Trophoblast cell (in vitro differentiated cells and primary cell): Measurements from ENCODE around the gene SNTG2.

Experiments used
- DNase-seq, 2 donors: peaks; one replicate each; pipeline ENCODE4 v3.0.0-alpha.2; 2016
- H2AFZ ChIP-seq: 2 replicates; pipeline ENCODE4 v1.6.1; 2013; ENCODE audit warnings: low read length, moderate library complexity, mild to moderate bottlenecking; ENCODE audit not compliant: insufficient read depth, poor library complexity
- H2AK5ac ChIP-seq: 2 replicates; pipeline ENCODE4 v1.6.1; 2013; ENCODE audit warnings: mild to moderate bottlenecking, low read length
- H2BK120ac ChIP-seq: 2 replicates; pipeline ENCODE4 v1.6.1; 2013; ENCODE audit warnings: low read length, mild to moderate bottlenecking, moderate library complexity; ENCODE audit not compliant: insufficient read depth, poor library complexity
- H2BK12ac ChIP-seq: 2 replicates; pipeline ENCODE4 v1.6.1; 2013; ENCODE audit warnings: mild to moderate bottlenecking, low read length, moderate library complexity
- H2BK5ac ChIP-seq: 2 replicates; pipeline ENCODE4 v1.6.1; 2013; ENCODE audit warnings: low read length, low read depth, moderate library complexity, mild to moderate bottlenecking; ENCODE audit not compliant: poor library complexity
- H3K14ac ChIP-seq: 2 replicates; pipeline ENCODE4 v1.6.1; 2013; ENCODE audit warnings: mild to moderate bottlenecking, low read length
- H3K18ac ChIP-seq: 2 replicates; pipeline ENCODE4 v1.6.1; 2013; ENCODE audit warnings: mild to moderate bottlenecking, low read length
- H3K23ac ChIP-seq: 2 replicates; pipeline ENCODE4 v1.6.1; 2013; ENCODE audit warnings: low read length
- H3K27ac ChIP-seq: 2 replicates; pipeline ENCODE4 v1.5.1; 2013; ENCODE audit warnings: low read depth, mild to moderate bottlenecking, inconsistent platforms, low read length, moderate library complexity
- H3K27me3 ChIP-seq: 2 replicates; pipeline ENCODE4 v1.6.1; 2013; ENCODE audit warnings: inconsistent platforms, mild to moderate bottlenecking, low read length, moderate library complexity; ENCODE audit not compliant: insufficient read depth
- H3K36me3 ChIP-seq, 2 experiments: 1 replicate in 1 of 2; 2 replicates in 1 of 2; pipeline ENCODE4 v1.6.1; 2013; ENCODE audit warnings: low read length in 2 of 2, mild to moderate bottlenecking in 2 of 2, moderate library complexity in 1 of 2; ENCODE audit not compliant: insufficient read depth in 2 of 2, control insufficient read depth in 1 of 2
- H3K4ac ChIP-seq: 2 replicates; pipeline ENCODE4 v1.6.1; 2013; ENCODE audit warnings: low read depth, mild to moderate bottlenecking, low read length, moderate library complexity
- H3K4me1 ChIP-seq, 2 experiments: 1 replicate in 1 of 2; 2 replicates in 1 of 2; pipeline ENCODE4 v1.6.1; 2013; ENCODE audit warnings: low read length in 2 of 2, mild to moderate bottlenecking in 2 of 2, moderate library complexity in 1 of 2; ENCODE audit not compliant: insufficient read depth in 2 of 2, control insufficient read depth in 1 of 2
- H3K4me2 ChIP-seq: 2 replicates; pipeline ENCODE4 v1.6.1; 2013; ENCODE audit warnings: inconsistent platforms, mild to moderate bottlenecking, low read length, moderate library complexity
- H3K4me3 ChIP-seq: 2 replicates; pipeline ENCODE4 v1.5.1; 2013; ENCODE audit warnings: mild to moderate bottlenecking, low read depth, low read length, inconsistent platforms
- H3K79me1 ChIP-seq: one replicate; pipeline ENCODE4 v1.6.1; 2013; ENCODE audit warnings: low read length
- H3K79me2 ChIP-seq: 2 replicates; pipeline ENCODE4 v1.6.1; 2013; ENCODE audit warnings: low read length, mild to moderate bottlenecking; ENCODE audit not compliant: control insufficient read depth, insufficient read depth, poor library complexity
- H3K9ac ChIP-seq: 2 replicates; pipeline ENCODE4 v1.6.1; 2013; ENCODE audit warnings: mild to moderate bottlenecking, low read length
- H3K9me3 ChIP-seq: 2 replicates; pipeline ENCODE4 v1.6.1; 2013; ENCODE audit warnings: low read depth, mild to moderate bottlenecking, control low read depth, inconsistent platforms, low read length; ENCODE audit not compliant: insufficient read depth
- H4K12ac ChIP-seq: 2 replicates; pipeline ENCODE4 v1.6.1; 2013; ENCODE audit warnings: low read depth, mild to moderate bottlenecking, low read length, moderate library complexity
- H4K8ac ChIP-seq: 2 replicates; pipeline ENCODE4 v1.6.1; 2013; ENCODE audit warnings: low read depth, mild to moderate bottlenecking, low read length, moderate library complexity
- H4K91ac ChIP-seq: one replicate; pipeline ENCODE4 v1.6.1; 2013; ENCODE audit warnings: low read depth, mild to moderate bottlenecking, low read length, moderate library complexity
- WGBS: extraction: QIAGEN DNeasy Blood & Tissue Kit; methylation state at CpG from one replicate; pipeline ENCODE4 v1.1.7; 2013; ENCODE audit warnings: missing lambda C conversion rate; ENCODE audit not compliant: insufficient read length, insufficient coverage; ENCODE audit errors: extremely low coverage; 5-methylcytosine and 5-hydroxymethylcytosine counted together

Gene SNTG2

DNA sequence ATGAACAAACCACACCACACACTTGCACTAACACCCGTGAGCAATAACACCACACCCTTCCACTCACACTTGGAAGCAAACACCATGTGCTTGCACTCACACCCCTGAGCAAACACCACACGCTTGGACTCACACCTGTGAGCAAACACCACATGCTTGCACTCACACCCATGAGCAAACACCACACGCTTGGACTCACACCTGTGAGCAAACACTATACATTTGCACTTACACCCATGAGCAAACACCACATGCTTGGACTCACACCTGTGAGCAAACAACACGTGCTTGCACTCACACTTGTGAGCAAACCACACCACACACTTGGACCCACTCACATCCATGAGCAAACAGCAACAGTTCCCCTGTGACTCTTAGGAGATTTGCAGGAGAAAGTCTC lies 24.4 kb downstream of the SNTG2 start:
- no peak for DNase-seq
- Histone ChIP-seq H3K36me3 (no peaks in the 10 kb centered on the region), H3K9ac (peak overlapping the region; percentile 65), H3K4me2 (no peak overlapping the region), H2BK12ac (no peak overlapping the region), H3K9me3 (no peaks in the 10 kb centered on the region), H3K23ac (peak overlapping the region; percentile 96), H3K4me3 (peak overlapping the region; percentile 45), H2BK5ac (no peak overlapping the region), H4K12ac (no peak overlapping the region), H3K18ac (no peak overlapping the region), H3K27ac (no peak overlapping the region), H4K91ac (no peak overlapping the region), H2AK5ac (no peak overlapping the region), H4K8ac (no peak overlapping the region), H3K4ac (no peak overlapping the region), H3K79me1 (no peaks in the 10 kb centered on the region), H3K27me3 (no peaks in the 10 kb centered on the region), H3K4me1 (no peaks in the 10 kb centered on the region), H2AFZ (no peak overlapping the region), H2BK120ac (no peak overlapping the region), H3K79me2 (no peaks in the 10 kb centered on the region), H3K14ac (no peak overlapping the region)
- no CpG with 5 or more reads among the region's 4 CpGs for WGBS

DNA sequence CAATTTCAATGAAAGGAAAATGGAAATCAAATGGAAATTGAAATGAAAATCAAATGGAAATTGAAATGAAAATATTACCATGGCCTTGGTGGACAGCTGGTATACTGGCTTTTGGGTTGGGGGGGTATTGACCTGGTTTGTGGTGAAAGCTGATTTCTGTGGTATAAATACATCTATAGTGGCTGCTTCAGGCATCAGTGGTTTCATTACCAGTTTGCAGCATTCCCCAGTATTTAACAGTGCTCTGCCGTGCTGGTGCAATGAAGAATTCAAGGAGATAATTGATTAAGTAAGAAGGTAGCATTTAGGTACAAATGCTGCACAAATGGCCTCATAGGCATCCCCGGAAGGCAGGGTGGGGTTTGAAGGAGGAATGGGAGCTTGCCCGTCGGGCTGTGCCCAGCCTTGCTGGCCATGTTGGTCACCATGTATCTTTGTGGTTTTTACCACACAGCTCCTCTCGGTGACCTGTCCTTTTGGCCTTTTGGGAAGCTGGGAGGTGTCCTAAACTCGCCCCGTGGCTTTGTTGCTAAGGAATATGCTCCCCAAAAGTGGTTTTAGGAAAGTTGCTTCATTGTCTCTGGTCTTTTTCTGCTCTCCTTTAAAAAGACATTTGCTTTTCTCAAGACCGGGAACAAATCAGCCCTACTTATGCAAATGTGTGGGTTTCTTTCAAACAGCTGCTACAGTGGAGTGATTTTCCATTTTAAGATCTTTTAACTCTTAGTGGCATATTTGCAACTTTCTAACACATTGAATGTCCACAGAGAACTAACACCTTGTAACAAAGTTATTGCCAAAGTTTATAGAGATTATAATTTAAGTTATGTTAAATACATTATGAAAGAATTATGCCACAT lies 28.6 kb downstream of the SNTG2 start:
- Histone ChIP-seq H3K4me3 (no peak overlapping the region), H2BK12ac (no peak overlapping the region), H3K27me3 (no peaks in the 10 kb centered on the region), H3K36me3 (no peaks in the 10 kb centered on the region), H2BK5ac (no peak overlapping the region), H2AK5ac (no peak overlapping the region), H2AFZ (no peak overlapping the region), H4K12ac (no peak overlapping the region), H3K79me1 (no peaks in the 10 kb centered on the region), H3K27ac (no peak overlapping the region), H3K4me1 (no peaks in the 10 kb centered on the region), H3K9ac (no peak overlapping the region), H3K9me3 (peaks cover 3% of the 10 kb centered on the region), H3K18ac (no peak overlapping the region), H3K4me2 (no peak overlapping the region), H3K79me2 (no peaks in the 10 kb centered on the region), H2BK120ac (no peak overlapping the region), H3K4ac (no peak overlapping the region), H4K91ac (no peak overlapping the region), H3K23ac (no peak overlapping the region), H4K8ac (no peak overlapping the region), H3K14ac (no peak overlapping the region)
- DNase-seq, result no peak
- no CpG with 5 or more reads among the region's 8 CpGs for WGBS

DNA sequence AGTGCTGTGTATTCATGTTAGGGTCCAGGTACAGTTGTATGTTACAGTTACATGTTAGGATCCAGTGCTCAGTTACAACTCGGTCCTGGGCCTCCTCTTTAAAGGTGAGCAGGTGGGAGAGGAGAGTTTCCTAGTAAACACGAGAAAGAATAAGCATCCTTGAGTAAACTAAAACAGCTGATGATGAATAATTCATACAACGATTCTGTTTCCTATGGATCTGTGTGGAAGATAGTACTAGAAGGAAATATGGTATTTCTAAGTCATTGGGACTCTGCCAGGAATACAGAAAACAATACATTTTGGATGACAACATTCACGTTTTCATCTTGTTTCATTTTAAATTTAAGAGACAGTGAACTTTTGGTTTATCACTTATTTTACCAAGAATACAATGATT lies 29.5 kb downstream of the SNTG2 start:
- Histone ChIP-seq H2BK120ac (no peak overlapping the region), H2AFZ (no peak overlapping the region), H3K14ac (no peak overlapping the region), H3K27me3 (no peaks in the 10 kb centered on the region), H3K4me2 (no peak overlapping the region), H3K9ac (no peak overlapping the region), H3K4ac (no peak overlapping the region), H3K79me2 (no peaks in the 10 kb centered on the region), H3K4me1 (no peaks in the 10 kb centered on the region), H2BK12ac (no peak overlapping the region), H3K4me3 (no peak overlapping the region), H4K91ac (no peak overlapping the region), H2BK5ac (no peak overlapping the region), H3K27ac (no peak overlapping the region), H2AK5ac (no peak overlapping the region), H3K36me3 (no peaks in the 10 kb centered on the region), H3K18ac (no peak overlapping the region), H4K12ac (no peak overlapping the region), H3K9me3 (peaks cover 3% of the 10 kb centered on the region), H3K23ac (no peak overlapping the region), H4K8ac (no peak overlapping the region), H3K79me1 (no peaks in the 10 kb centered on the region)
- DNase-seq, result no peak
- WGBS, result no CpG with 5 or more reads among the region's 4 CpGs

DNA sequence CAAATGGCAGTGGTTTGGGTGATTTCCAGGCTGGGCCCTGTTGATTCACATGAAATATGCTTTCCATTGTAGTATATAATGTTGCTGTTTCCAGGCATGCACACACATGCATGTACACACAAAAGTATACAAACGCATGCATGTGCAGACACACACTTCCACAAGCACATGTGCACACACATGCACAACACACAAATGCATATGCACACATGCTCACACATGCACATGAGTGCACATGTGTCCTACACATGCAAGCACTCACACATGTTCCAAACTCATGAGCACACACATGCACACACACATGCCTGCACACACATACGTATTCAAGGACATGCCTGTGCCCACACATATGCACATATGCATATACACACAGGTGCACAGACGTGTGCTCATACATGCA lies 30.6 kb downstream of the SNTG2 start:
- Histone ChIP-seq H3K23ac (no peak overlapping the region), H4K8ac (no peak overlapping the region), H3K9ac (no peak overlapping the region), H3K27me3 (no peaks in the 10 kb centered on the region), H2BK5ac (no peak overlapping the region), H3K4me3 (peak overlapping the region; percentile 44), H2AK5ac (no peak overlapping the region), H3K14ac (no peak overlapping the region), H4K12ac (no peak overlapping the region), H3K4ac (no peak overlapping the region), H3K36me3 (no peaks in the 10 kb centered on the region), H3K18ac (no peak overlapping the region), H3K79me2 (no peaks in the 10 kb centered on the region), H2BK12ac (no peak overlapping the region), H2AFZ (no peak overlapping the region), H4K91ac (no peak overlapping the region), H3K4me2 (no peak overlapping the region), H3K9me3 (peaks cover 3% of the 10 kb centered on the region), H3K4me1 (no peaks in the 10 kb centered on the region), H3K27ac (no peak overlapping the region), H2BK120ac (no peak overlapping the region), H3K79me1 (no peaks in the 10 kb centered on the region)
- no peak for DNase-seq
- WGBS, result no CpG with 5 or more reads among the region's 3 CpGs
